SK-N-SH (cell line): ENCODE measurements around the gene MSANTD7. TPM values are rescaled to one million over a fixed set of nuclear protein-coding genes. Genes with fewer than 3 reads are reported as not detected.

Experiments used
- CTCF ChIA-PET: fragments of 300-600, 350-600 bp; formaldehyde crosslinking; extraction: SDS; loops from one replicate; lab custom pipeline; 2021; lab: Yijun Ruan, JAX
- POLR2A ChIA-PET: fragments of 350-600 bp; sonication (Branson Sonifier 250); formaldehyde crosslinking; extraction: SDS; loops from one replicate; lab custom pipeline; 2020; ENCODE audit warnings: antibody characterized with exemption, inconsistent platforms; lab: Yijun Ruan, JAX
- DNase-seq: peaks from one replicate; pipeline ENCODE4 v3.0.0; 2012
- H2AFZ ChIP-seq: fragments of 200-600 bp; sonication (generic); 2 replicates; pipeline ENCODE4 v1.8.1; 2016; ENCODE audit warnings: antibody characterized with exemption, mild to moderate bottlenecking, low read depth
- H3F3A ChIP-seq: fragments of 200-600 bp; sonication (generic); replicated peaks from 2 replicates; pipeline ENCODE3; 2016; ENCODE audit warnings: antibody characterized with exemption, mild to moderate bottlenecking; ENCODE audit not compliant: insufficient read depth
- H3K27ac ChIP-seq, 2 experiments: fragments of 200-500 bp in 1 of 2; fragments of 200-600 bp in 1 of 2; sonication (Bioruptor generic) in 1 of 2; sonication (generic), shearing (Covaris generic) in 1 of 2; 2 replicates each; pipeline versions ENCODE4 v1.5.1 to v1.6.1; 2014 to 2016; ENCODE audit warnings: low read depth in 2 of 2, inconsistent platforms in 1 of 2, low read length in 1 of 2, mild to moderate bottlenecking in 1 of 2, mixed read lengths in 1 of 2
- H3K27me3 ChIP-seq: fragments of 200-600 bp; sonication (generic), shearing (Covaris generic); 2 replicates; pipeline ENCODE4 v1.6.1; 2016; ENCODE audit warnings: mixed run types; ENCODE audit not compliant: insufficient read depth
- H3K36me3 ChIP-seq, 2 experiments: fragments of 200-500 bp in 1 of 2; fragments of 200-600 bp in 1 of 2; sonication (Bioruptor generic) in 1 of 2; sonication (generic) in 1 of 2; replicated peaks in 1 of 2; 2 replicates each; pipeline versions ENCODE3 to v1.5.1; 2014 to 2016; ENCODE audit warnings: low read length in 1 of 2, mild to moderate bottlenecking in 1 of 2; ENCODE audit not compliant: insufficient read depth in 2 of 2, control insufficient read depth in 1 of 2
- H3K4me1 ChIP-seq, 2 experiments: fragments of 200-500 bp in 1 of 2; fragments of 200-600 bp in 1 of 2; sonication (Bioruptor generic) in 1 of 2; sonication (generic), shearing (Covaris generic) in 1 of 2; 2 replicates each; pipeline versions ENCODE4 v1.5.1 to v1.6.1; 2014 to 2016; ENCODE audit warnings: low read depth in 1 of 2, low read length in 1 of 2, mixed run types in 1 of 2; ENCODE audit not compliant: insufficient read depth in 2 of 2, control insufficient read depth in 1 of 2
- H3K4me2 ChIP-seq: fragments of 200-600 bp; sonication (generic), shearing (Covaris generic); 2 replicates; pipeline ENCODE4 v1.6.1; 2017; ENCODE audit warnings: mixed run types
- H3K4me3 ChIP-seq, 2 experiments: fragments of 200-500 bp in 1 of 2; fragments of 200-600 bp in 1 of 2; sonication (Bioruptor generic) in 1 of 2; sonication (generic), shearing (Covaris generic) in 1 of 2; 2 replicates each; pipeline versions ENCODE4 v1.5.1 to v1.8.1; 2014 to 2016; ENCODE audit warnings: low read depth in 2 of 2, inconsistent platforms in 1 of 2, low read length in 1 of 2, mild to moderate bottlenecking in 1 of 2, mixed read lengths in 1 of 2, moderate library complexity in 1 of 2
- H3K79me2 ChIP-seq: fragments of 200-600 bp; sonication (generic); 2 replicates; pipeline ENCODE4 v1.8.1; 2017; ENCODE audit warnings: mild to moderate bottlenecking; ENCODE audit not compliant: insufficient read depth
- H3K9ac ChIP-seq: fragments of 200-600 bp; sonication (generic); 2 replicates; pipeline ENCODE4 v1.6.1; 2017; ENCODE audit warnings: mixed run types
- H3K9me2 ChIP-seq: fragments of 200-600 bp; sonication (generic); 2 replicates; pipeline ENCODE4 v1.6.1; 2017; ENCODE audit warnings: mixed run types
- H3K9me3 ChIP-seq: fragments of 200-600 bp; sonication (generic); 2 replicates; pipeline ENCODE4 v1.6.1; 2017; ENCODE audit warnings: mixed run types, mild to moderate bottlenecking, moderate library complexity
- H4K20me1 ChIP-seq: fragments of 200-600 bp; sonication (generic); 2 replicates; pipeline ENCODE4 v1.6.1; 2017; ENCODE audit warnings: mild to moderate bottlenecking, mixed run types; ENCODE audit not compliant: insufficient read depth
- CTCF ChIP-seq: fragments of 200-600 bp; sonication (generic); IDR thresholded peaks from 2 replicates; pipeline ENCODE4 v1.6.1; 2017; ENCODE audit warnings: antibody characterized with exemption, mild to moderate bottlenecking, moderate library complexity
- ELF1 ChIP-seq: IDR thresholded peaks from 2 replicates; pipeline ENCODE4 v1.4.0; 2012
- EZH2phosphoT487 ChIP-seq: fragments of 200-600 bp; sonication (generic); IDR thresholded peaks from 2 replicates; pipeline ENCODE4 v1.6.1; 2017; ENCODE audit warnings: low read depth, mixed run types, mild to moderate bottlenecking, antibody characterized with exemption, moderate library complexity, borderline replicate concordance
- FOXJ3 ChIP-seq: sonication (generic); formaldehyde crosslinking; IDR thresholded peaks from 2 replicates; pipeline ENCODE4 v1.5.1; 2020; ENCODE audit warnings: mild to moderate bottlenecking, missing genetic modification reagents
- GABPA ChIP-seq: IDR thresholded peaks from 2 replicates; pipeline ENCODE4 v1.4.0; 2012; ENCODE audit warnings: low read depth, mild to moderate bottlenecking
- MXI1 ChIP-seq: IDR thresholded peaks from 2 replicates; pipeline ENCODE4 v1.6.1; 2012; ENCODE audit warnings: mild to moderate bottlenecking, low read depth, low read length, improper control_type of control experiment
- NRF1 ChIP-seq: IDR thresholded peaks from 2 replicates; pipeline ENCODE4 v1.6.1; 2012; ENCODE audit warnings: low read depth, mild to moderate bottlenecking, low read length
- POLR2AphosphoS5 ChIP-seq: IDR thresholded peaks from 2 replicates; pipeline ENCODE4 v1.6.1; 2012; ENCODE audit warnings: low read depth, low read length
- RAD21 ChIP-seq: IDR thresholded peaks from 2 replicates; pipeline ENCODE4 v1.6.1; 2012; ENCODE audit warnings: mild to moderate bottlenecking, low read length
- RFX5 ChIP-seq: IDR thresholded peaks from 2 replicates; pipeline ENCODE4 v1.6.1; 2012; ENCODE audit warnings: mild to moderate bottlenecking, improper control_type of control experiment, low read length
- SMC3 ChIP-seq: IDR thresholded peaks from 2 replicates; pipeline ENCODE4 v1.6.1; 2012; ENCODE audit warnings: low read depth, low read length, improper control_type of control experiment
- TAF1 ChIP-seq: IDR thresholded peaks from 2 replicates; pipeline ENCODE4 v1.6.1; 2012; ENCODE audit warnings: low read depth, mild to moderate bottlenecking, low read length, moderate library complexity, borderline replicate concordance
- TCF12 ChIP-seq: IDR thresholded peaks from 2 replicates; pipeline ENCODE4 v1.4.0; 2012
- TEAD4 ChIP-seq: IDR thresholded peaks from 2 replicates; pipeline ENCODE4 v1.4.0; 2012; ENCODE audit warnings: mild to moderate bottlenecking, borderline replicate concordance; ENCODE audit not compliant: insufficient read depth
- USF2 ChIP-seq: fragments of 150-350 bp; IDR thresholded peaks from 2 replicates; pipeline ENCODE4 v1.6.1; 2017; ENCODE audit warnings: antibody characterized with exemption, low read length, low read depth, borderline replicate concordance
- YY1 ChIP-seq: IDR thresholded peaks from 2 replicates; pipeline ENCODE4 v1.4.0; 2012; ENCODE audit warnings: low read depth, mild to moderate bottlenecking
- WGBS: methylation state at CpG from one replicate; pipeline ENCODE4 v1.1.6; 2017; ENCODE audit warnings: low lambda C conversion rate; 5-methylcytosine and 5-hydroxymethylcytosine counted together
- polyA plus RNA-seq, 3 experiments: library from polyadenylated mRNA; depleted of rRNA; stranded (reverse); fragments of >200 nt; gene quantifications; 2 replicates each; pipeline ENCODE4 v1.2.3, GENCODE V29; 2012

The MSANTD7 gene
- polyA plus RNA-seq, 1 of the 3 experiments (the other 2 are of a cell fraction), result 3.2 TPM

- no peak for TF ChIP-seq MXI1
- TF ChIP-seq NRF1, result no peak
- TF ChIP-seq, all 33 proteins: peak for 0
Observed at GRCh38 chr10:14823966-14824365, 14.1 kb upstream of the MSANTD7 start (continued).

- Histone ChIP-seq H3K9me2 (no peaks in the 10 kb centered on the region), H4K20me1 (no peaks in the 10 kb centered on the region), H3K79me2 (no peaks in the 10 kb centered on the region), H3K4me3 (no peak overlapping the region), H3K9ac (no peak overlapping the region), H3F3A (no peaks in the 10 kb centered on the region), H3K27me3 (no peaks in the 10 kb centered on the region; the same call in 1 of the 2 replicates), H3K4me2 (no peak overlapping the region), H2AFZ (no peak overlapping the region), H3K27ac (no peak overlapping the region), H3K9me3 (no peaks in the 10 kb centered on the region), H3K36me3 (no peaks in the 10 kb centered on the region), H3K4me1 (peaks cover 0 to 5% of the 10 kb centered on the region in 2 experiments; a peak in 1 of 4 replicates)
- WGBS, result 33% methylated on average over 1 of the region's 1 CpG
- TF ChIP-seq SMC3, result no peak
- no peak for TF ChIP-seq TAF1
- TF ChIP-seq POLR2AphosphoS5, result no peak
- TF ChIP-seq RAD21, result no peak
- TF ChIP-seq USF2, result no peak
- TF ChIP-seq TCF12, result no peak
- no peak for TF ChIP-seq TEAD4
- no peak for TF ChIP-seq ELF1
- no peak for TF ChIP-seq FOXJ3 (CRISPR knock-in tag)
- TF ChIP-seq GABPA, result no peak
- no peak for TF ChIP-seq EZH2phosphoT487
- no peak for TF ChIP-seq YY1
- no peak for TF ChIP-seq RFX5
- no peak for TF ChIP-seq CTCF
- no peak for DNase-seq
- CTCF ChIA-PET, result interaction anchor here (1.0 kb wide), 1 partner anchor 11 kb away, joined by 4 read pairs; the partner anchor contains the start of gene CDNF
- POLR2A ChIA-PET, result no interaction called here
Observed at GRCh38 chr10:14826076-14826829, 11.9 kb upstream of the MSANTD7 start.
